GM18526 (cell line): ENCODE data around the gene TOMM40L.

Source experiments
- POLR2A ChIP-seq: IDR thresholded peaks from 3 replicates; pipeline ENCODE4 v1.6.1; 2011; ENCODE audit not compliant: insufficient read length; ENCODE audit errors: extremely low read depth

The TOMM40L gene

DNA sequence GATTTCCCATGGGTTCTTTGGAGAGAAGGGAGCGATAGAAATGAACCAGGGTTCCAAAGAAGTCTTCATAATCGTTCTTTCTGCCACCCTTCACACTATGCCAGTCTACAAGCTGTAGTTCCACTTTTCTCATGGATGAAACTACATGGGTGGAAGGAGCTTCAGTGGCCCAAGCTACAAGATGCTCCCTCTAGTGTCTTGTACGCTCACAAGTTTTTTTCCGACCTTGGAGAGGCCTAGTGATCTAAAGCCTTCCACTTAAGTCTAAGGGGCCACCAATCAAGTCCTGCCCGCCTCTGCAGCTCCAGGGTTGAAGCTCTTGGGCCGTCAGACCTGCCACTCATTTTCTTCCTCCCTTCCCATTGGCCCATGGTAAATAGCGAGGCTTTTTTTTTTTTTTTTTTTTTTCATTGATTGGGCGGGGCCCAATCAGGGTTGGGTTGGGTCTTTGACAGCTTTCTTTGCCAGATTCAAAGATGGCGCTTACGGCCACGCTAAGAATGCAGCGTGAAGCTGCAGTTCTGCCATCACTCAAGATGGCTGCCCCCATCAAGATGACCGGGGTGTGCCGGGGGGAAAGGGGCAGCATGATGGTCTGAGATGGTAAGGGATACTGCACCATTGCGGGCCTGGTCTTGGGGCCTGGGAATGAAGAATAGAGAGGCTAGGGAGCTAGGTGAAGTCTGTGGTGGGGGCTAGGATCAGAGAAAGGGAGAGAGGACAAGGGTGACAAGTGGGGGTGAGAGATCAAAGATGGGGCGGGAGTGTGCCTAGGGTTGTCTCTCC lies at the start of gene TOMM40L:
Gene TOMM40L (plus strand): TSS at position 527 of the 786 bp plus-strand sequence. CDS start 430 bp downstream, outside the sequence.
- peak; percentile 58 for TF ChIP-seq POLR2A

GRCh38 chr1:161176468-161177111 lies 49.3 kb upstream of the TOMM40L start:
- no peak for TF ChIP-seq POLR2A

DNA sequence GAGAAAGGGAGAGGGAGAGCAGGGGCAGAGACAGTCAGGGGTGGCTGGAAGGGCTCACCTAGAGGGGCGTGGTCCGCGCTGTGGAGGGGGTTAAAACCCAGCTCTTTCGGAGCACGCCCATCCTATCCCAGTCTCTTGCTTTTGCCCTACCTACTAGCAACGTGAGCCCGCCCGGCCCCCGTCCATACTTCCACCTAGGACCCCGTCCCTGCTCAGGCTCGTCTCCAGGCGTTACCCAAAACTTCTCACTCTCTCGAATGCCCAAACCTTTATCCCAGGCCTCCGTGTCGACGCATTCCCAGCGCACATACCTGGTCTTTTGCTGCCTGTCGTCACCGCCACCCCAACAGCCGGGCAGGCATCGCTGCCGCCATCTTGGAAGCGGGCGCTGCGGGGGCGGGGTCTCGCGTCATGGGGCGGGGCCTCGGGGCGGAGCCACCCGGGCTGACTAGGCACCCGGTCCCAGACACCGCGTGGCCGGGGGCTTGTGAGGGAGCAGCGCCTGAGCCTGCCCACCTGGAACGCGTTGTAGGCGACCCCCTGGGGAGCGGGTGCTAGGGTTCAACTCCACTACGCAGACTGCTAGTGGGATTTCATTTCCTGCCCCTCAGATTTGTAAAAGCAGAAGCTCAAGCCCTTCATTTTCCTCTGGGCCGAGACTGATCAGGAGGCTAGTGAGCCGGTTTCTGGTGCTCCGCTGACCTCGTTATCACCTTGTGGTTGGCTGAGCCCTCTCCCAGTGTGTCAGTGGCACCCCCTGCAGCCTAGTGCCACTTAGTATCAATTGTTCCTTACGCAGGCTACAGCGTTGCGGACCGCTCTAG lies 48.5 kb upstream of the TOMM40L start, which contains the start of gene B4GALT3:
Gene B4GALT3 (minus strand): TSS at position 396 of the 824 bp plus-strand sequence. CDS start 1,447 bp downstream, outside the sequence.
- peak; percentile 93 for TF ChIP-seq POLR2A

DNA sequence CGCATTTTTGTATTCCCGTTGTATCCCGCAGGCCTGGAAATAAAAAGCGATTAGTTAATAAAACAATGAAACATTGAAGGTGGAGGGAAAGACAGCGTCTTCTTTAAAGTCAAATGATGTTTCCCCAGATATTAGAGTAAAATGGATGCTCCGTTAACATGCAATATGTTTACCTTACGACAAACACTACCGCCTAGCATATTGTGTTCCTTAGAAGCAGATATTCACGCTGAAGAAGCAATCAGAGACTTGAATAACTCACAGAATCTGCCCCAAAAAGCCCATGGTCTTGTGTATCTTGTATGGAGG lies 48.0 kb upstream of the TOMM40L start:
- TF ChIP-seq POLR2A, result no peak

GRCh38 chr1:161179698-161180097 lies 46.2 kb upstream of the TOMM40L start:
- no peak for TF ChIP-seq POLR2A

DNA sequence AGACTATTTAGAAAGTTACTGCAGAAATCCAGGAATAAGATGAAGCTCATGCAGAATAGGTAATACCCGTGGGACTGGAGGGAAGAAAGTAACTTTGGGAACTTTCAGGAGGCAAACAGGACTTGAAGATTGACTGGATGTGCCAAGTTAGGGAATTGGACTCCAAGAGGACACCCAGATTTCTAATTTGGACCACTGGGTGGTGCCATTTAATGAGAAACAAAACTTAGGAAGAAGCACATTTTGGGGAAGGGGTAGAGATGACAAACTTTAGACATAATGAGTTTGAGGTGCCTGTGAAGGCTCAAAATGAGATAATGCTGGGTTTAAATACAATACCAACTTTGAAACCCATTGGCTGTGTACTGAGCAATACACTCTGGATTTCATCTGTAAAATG lies 45.2 kb upstream of the TOMM40L start:
- no peak for TF ChIP-seq POLR2A

DNA sequence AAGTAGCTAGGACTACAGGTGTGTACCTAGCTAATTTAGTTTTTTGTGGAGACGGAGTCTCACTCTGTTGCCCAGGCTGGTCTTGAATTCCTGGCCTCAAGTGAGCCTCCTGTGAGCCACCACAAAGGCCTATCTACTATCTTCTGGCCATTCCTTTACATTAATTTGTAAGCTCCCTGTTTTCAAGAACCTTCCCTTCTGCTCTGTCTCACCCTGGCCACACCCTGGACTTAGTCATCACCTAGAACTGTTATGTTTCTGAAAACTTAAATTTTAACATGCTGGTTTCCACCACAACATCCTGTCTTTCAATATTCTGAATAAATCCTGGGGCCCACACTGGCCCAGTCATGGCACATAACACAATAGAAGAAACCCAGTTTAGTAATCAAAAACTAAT lies 43.6 kb upstream of the TOMM40L start:
- no peak for TF ChIP-seq POLR2A

GRCh38 chr1:161185282-161185682 lies 40.6 kb upstream of the TOMM40L start:
- no peak for TF ChIP-seq POLR2A

GRCh38 chr1:161185732-161186311 lies 40.0 kb upstream of the TOMM40L start:
- TF ChIP-seq POLR2A, result peak; percentile 9

GRCh38 chr1:161187311-161187710 lies 38.5 kb upstream of the TOMM40L start:
- TF ChIP-seq POLR2A, result no peak

DNA sequence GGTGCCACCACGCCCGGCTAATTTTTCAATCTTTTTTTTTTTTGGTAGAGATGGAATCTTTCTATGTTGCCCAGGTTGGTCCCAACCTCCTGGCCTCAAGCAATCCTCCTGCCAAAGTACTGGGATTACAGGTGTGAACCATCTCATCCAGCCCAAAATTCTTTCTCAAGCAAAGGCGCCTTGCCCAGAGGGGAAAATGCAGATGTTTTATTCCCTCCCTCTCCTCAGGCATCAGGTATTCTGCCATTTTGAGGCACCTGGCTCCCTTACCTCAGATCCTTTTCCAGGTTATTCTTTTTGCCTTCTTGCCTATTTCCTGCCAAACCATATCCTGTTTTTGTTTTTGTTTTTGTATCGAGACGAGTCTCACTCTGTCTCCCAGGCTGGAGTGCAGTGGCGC lies 37.5 kb upstream of the TOMM40L start:
- no peak for TF ChIP-seq POLR2A

DNA sequence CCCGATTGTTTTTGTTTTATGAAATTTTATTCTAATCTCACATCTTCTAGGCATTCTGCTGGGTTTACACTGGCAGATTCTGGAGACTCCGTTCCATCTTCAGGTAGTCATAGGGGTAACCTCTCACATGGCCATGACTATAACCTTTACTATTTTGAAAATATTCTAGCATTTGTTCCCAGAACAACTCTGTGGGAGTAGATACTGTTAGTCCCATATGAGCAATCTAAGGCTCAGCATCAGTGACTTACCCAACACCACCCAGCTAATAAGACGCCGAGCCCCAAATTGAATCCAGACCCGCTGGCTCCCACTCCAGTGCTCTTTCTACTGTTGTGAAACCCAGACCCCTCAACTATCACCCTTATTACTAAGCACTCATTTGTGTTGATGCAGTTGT lies 36.8 kb upstream of the TOMM40L start:
- no peak for TF ChIP-seq POLR2A

- no peak for TF ChIP-seq POLR2A
These were observed 34.8 kb upstream of the TOMM40L start for GRCh38 chr1:161190962-161191521.

GRCh38 chr1:161191971-161192370 lies 33.9 kb upstream of the TOMM40L start:
- TF ChIP-seq POLR2A, result no peak
